IMR-90 (cell line): Measurements from ENCODE around the gene CFH. TPM values are rescaled to one million over a fixed set of nuclear protein-coding genes. Genes with fewer than 3 reads are reported as not detected.
"Not testable (repeated sequence)": the region's sequence is repeated elsewhere in the genome, so short reads cannot be mapped to it uniquely, and the experiment has no call there.

Experiments
- ATAC-seq: fragments of 200-7000 bp; cut with Tn5 transposase; 2 replicates; pipeline ENCODE4 v1.9.1; 2020; ENCODE audit warnings: low read depth, mild to moderate bottlenecking, moderate library complexity
- BruUV-seq: library from RNA; stranded (reverse); fragments of 400-500 nt; replicated peaks from 2 replicates; lab custom pipeline; 2021; lab: Mats Ljungman, UMichigan
- CTCF ChIA-PET: fragments of 300-600 bp; formaldehyde crosslinking; extraction: SDS; loops from one replicate; lab custom pipeline; 2021; ENCODE audit warnings: antibody characterized with exemption; lab: Yijun Ruan, JAX
- POLR2A ChIA-PET: fragments of 300-600 bp; sonication (Branson Sonifier 250); formaldehyde crosslinking; loops from one replicate; lab custom pipeline; 2022; ENCODE audit warnings: antibody characterized with exemption; ENCODE audit not compliant: unreplicated experiment; lab: Charles Lee
- DNase-seq: peaks from one replicate; pipeline ENCODE4 v3.0.0; 2013
- H2AFZ ChIP-seq: replicated peaks from 2 replicates; pipeline ENCODE3; 2013; ENCODE audit warnings: low read length, mild to moderate bottlenecking; ENCODE audit not compliant: poor library complexity
- H2AK5ac ChIP-seq: 2 replicates; pipeline ENCODE4 v1.6.1; 2013; ENCODE audit warnings: low read depth, low read length, inconsistent platforms
- H2AK9ac ChIP-seq: replicated peaks from 2 replicates; pipeline ENCODE3; 2013; ENCODE audit warnings: mild to moderate bottlenecking, low read depth, low read length, moderate library complexity; ENCODE audit not compliant: poor library complexity
- H2BK120ac ChIP-seq: 2 replicates; pipeline ENCODE4 v1.6.1; 2013; ENCODE audit warnings: low read depth, low read length, inconsistent platforms
- H2BK15ac ChIP-seq: 3 replicates; pipeline ENCODE4 v1.6.1; 2013; ENCODE audit warnings: low read depth, low read length, inconsistent platforms
- H2BK20ac ChIP-seq: 2 replicates; pipeline ENCODE4 v1.6.1; 2013; ENCODE audit warnings: low read depth, mild to moderate bottlenecking, inconsistent platforms, low read length, moderate library complexity
- H2BK5ac ChIP-seq: 2 replicates; pipeline ENCODE4 v1.6.1; 2013; ENCODE audit warnings: mild to moderate bottlenecking, low read depth, low read length, inconsistent platforms; ENCODE audit not compliant: poor library complexity, severe bottlenecking
- H3K14ac ChIP-seq: replicated peaks from 2 replicates; pipeline ENCODE4 v1.6.1; 2013; ENCODE audit warnings: low read depth, low read length, inconsistent platforms
- H3K18ac ChIP-seq: 2 replicates; pipeline ENCODE4 v1.6.1; 2013; ENCODE audit warnings: low read depth, low read length, control low read depth
- H3K23ac ChIP-seq: 2 replicates; pipeline ENCODE4 v1.6.1; 2013; ENCODE audit warnings: low read depth, low read length, inconsistent platforms
- H3K27ac ChIP-seq: 2 replicates; pipeline ENCODE4 v1.5.1; 2013; ENCODE audit warnings: mild to moderate bottlenecking, control low read depth, low read length; ENCODE audit not compliant: insufficient read depth
- H3K27me3 ChIP-seq: 2 replicates; pipeline ENCODE4 v1.6.1; 2013; ENCODE audit warnings: low read length; ENCODE audit not compliant: control insufficient read depth, insufficient read depth
- H3K36me3 ChIP-seq: 2 replicates; pipeline ENCODE4 v1.6.1; 2013; ENCODE audit warnings: low read length, mixed read lengths; ENCODE audit not compliant: control insufficient read depth, insufficient read depth
- H3K4ac ChIP-seq: 2 replicates; pipeline ENCODE4 v1.6.1; 2013; ENCODE audit warnings: low read depth, low read length, inconsistent platforms
- H3K4me1 ChIP-seq: 2 replicates; pipeline ENCODE4 v1.6.1; 2013; ENCODE audit warnings: low read length, mixed read lengths; ENCODE audit not compliant: control insufficient read depth, insufficient read depth
- H3K4me2 ChIP-seq: 2 replicates; pipeline ENCODE4 v1.6.1; 2013; ENCODE audit warnings: low read depth, mild to moderate bottlenecking, control low read depth, low read length, moderate library complexity
- H3K4me3 ChIP-seq: 2 replicates; pipeline ENCODE4 v1.5.1; 2013; ENCODE audit warnings: low read depth, mild to moderate bottlenecking, control low read depth, low read length, moderate library complexity; ENCODE audit not compliant: insufficient read depth
- H3K56ac ChIP-seq: 2 replicates; pipeline ENCODE4 v1.6.1; 2013; ENCODE audit warnings: low read length, inconsistent platforms; ENCODE audit not compliant: insufficient read depth; ENCODE audit errors: extremely low read depth
- H3K79me1 ChIP-seq, 2 experiments: 2 replicates each; pipeline ENCODE4 v1.6.1; 2013; ENCODE audit warnings: low read length in 2 of 2, inconsistent platforms in 1 of 2, low read depth in 1 of 2
- H3K9ac ChIP-seq: 2 replicates; pipeline ENCODE4 v1.6.1; 2013; ENCODE audit warnings: low read depth, low read length, control low read depth
- H3K9me1 ChIP-seq: 2 replicates; pipeline ENCODE4 v1.6.1; 2013; ENCODE audit warnings: low read length, inconsistent platforms; ENCODE audit not compliant: insufficient read depth
- H3K9me3 ChIP-seq: 2 replicates; pipeline ENCODE4 v1.6.1; 2013; ENCODE audit warnings: low read length; ENCODE audit not compliant: control insufficient read depth, insufficient read depth
- H4K20me1 ChIP-seq: 2 replicates; pipeline ENCODE4 v1.6.1; 2013; ENCODE audit warnings: low read length, inconsistent platforms; ENCODE audit not compliant: insufficient read depth
- H4K5ac ChIP-seq: 2 replicates; pipeline ENCODE4 v1.6.1; 2013; ENCODE audit warnings: mild to moderate bottlenecking, low read depth, low read length, control low read depth
- H4K8ac ChIP-seq, 2 experiments: 2 replicates each; pipeline ENCODE4 v1.6.1; 2013; ENCODE audit warnings: low read depth in 2 of 2, low read length in 2 of 2, control low read depth in 1 of 2, inconsistent platforms in 1 of 2
- H4K91ac ChIP-seq: 2 replicates; pipeline ENCODE4 v1.6.1; 2013; ENCODE audit warnings: low read depth, low read length, inconsistent platforms; ENCODE audit not compliant: insufficient read depth
- WGBS, 2 experiments: methylation state at CpG; one replicate each; pipeline versions ENCODE4 v1.1.5 to v1.1.7; 2013; ENCODE audit warnings: missing lambda C conversion rate in 2 of 2; ENCODE audit not compliant: insufficient read length in 1 of 2; ENCODE audit errors: extremely low coverage in 2 of 2; 5-methylcytosine and 5-hydroxymethylcytosine counted together
- dilution Hi-C: fragments of 300-500 bp; cut with HindIII; formaldehyde crosslinking; loops from one replicate; pipeline ENCODE4 v1.14.3; 2018; ENCODE audit warnings: low sequenced_read_pairs; ENCODE audit not compliant: unreplicated experiment
- in situ Hi-C: fragments of 300-500 bp; cut with MboI; formaldehyde crosslinking; loops from 3 replicates; pipeline ENCODE4 v1.14.3; 2019; ENCODE audit warnings: low sequenced_read_pairs, inconsistent platforms, mixed read lengths
- intact Hi-C: fragments of 100-400 bp; cut with micrococcal nuclease; formaldehyde crosslinking; loops from 2 replicates; pipeline ENCODE4 v1.10.0; 2022
- polyA plus RNA-seq, 3 experiments: library from polyadenylated mRNA; depleted of rRNA; stranded (reverse); fragments of >200 nt; gene quantifications; 2 replicates each; pipeline ENCODE4 v1.2.3, GENCODE V29; 2012; ENCODE audit warnings: low replicate concordance in 1 of 3
- total RNA-seq: library from RNA; depleted of rRNA; stranded (reverse); fragments of >200 nt; gene quantifications from 2 replicates; pipeline ENCODE4 v1.2.3, GENCODE V29; 2012

The CFH gene
- total and polyA plus RNA-seq, 2 of the 4 experiments (the other 2 are of a cell fraction) = 6.3 to 12.1 TPM

DNA sequence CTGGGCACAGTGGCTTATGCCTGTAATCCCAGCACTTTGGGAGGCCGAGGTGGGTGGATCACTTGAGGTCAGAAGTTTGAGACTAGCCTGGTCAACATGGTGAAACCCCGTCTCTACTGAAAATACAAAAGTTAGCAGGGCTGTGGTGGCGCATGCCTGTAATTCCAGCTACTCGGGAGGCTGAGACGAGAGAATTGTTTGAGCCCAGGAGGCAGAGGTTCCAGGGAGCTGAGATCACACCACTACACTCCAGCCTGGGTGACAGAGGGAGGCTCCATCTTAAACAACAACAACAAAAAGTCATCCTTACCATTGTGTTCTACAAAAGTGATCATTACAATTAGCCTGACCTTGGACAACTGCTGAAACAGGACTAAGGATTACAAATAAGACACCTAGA is 12.6 kb upstream of the CFH start:
- H4K8ac ChIP-seq, in situ Hi-C loops, BruUV-seq, H2BK15ac ChIP-seq, dilution Hi-C loops, H3K9me3 ChIP-seq, H2BK20ac ChIP-seq, H2BK5ac ChIP-seq, H4K20me1 ChIP-seq, DNase-seq, H3K23ac ChIP-seq, H3K14ac ChIP-seq, H3K79me1 ChIP-seq, CTCF ChIA-PET, H3K4me3 ChIP-seq, H3K9ac ChIP-seq, H3K18ac ChIP-seq, H3K27me3 ChIP-seq, H3K56ac ChIP-seq, H2AFZ ChIP-seq, H2BK120ac ChIP-seq, H2AK5ac ChIP-seq, H3K4me1 ChIP-seq, H3K9me1 ChIP-seq, ATAC-seq, H2AK9ac ChIP-seq, POLR2A ChIA-PET, H3K36me3 ChIP-seq, H3K4ac ChIP-seq, intact Hi-C loops, H3K27ac ChIP-seq, H3K4me2 ChIP-seq, H4K5ac ChIP-seq, H4K91ac ChIP-seq: not testable (repeated sequence)
- no CpG with 5 or more reads among the region's 5 CpGs for WGBS, 2 experiments
